ENCODE measurements around the gene ZNF263. TPM values are rescaled to one million over a fixed set of nuclear protein-coding genes. Genes with fewer than 3 reads are reported as not detected.

The ZNF263 gene
- total and polyA plus RNA-seq, 12 donors: 7.2 to 13.2 (median 9.2) TPM

DNA sequence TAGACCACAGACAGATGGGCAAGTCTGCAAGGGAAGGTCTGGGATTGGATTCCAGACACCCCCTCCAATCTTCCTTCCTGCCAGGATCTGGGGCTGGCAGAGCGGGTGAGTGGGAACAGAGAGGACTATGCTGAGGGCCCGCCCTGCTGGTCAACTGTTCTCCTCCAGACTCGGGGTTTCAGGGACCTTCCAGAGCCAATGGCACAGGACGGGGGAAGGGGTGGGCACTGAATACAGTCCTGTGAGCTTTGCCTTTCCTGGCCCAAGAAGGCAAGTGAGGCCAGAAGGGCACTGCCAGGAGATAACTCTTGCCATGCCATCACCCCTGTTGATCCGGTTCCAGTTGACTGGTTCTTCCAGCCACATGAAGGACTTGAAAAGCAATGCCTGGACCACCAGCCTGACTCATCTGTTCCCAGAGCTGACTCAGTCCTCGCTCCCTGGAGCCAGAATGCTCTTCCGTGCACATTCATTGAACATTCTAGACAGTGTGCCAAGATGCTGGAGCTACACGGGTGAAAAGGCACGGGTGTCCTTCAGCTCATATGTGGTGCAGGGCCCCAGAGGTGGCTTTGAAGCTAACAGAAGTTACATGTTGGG is 26.3 kb upstream of the ZNF263 start:
- Histone ChIP-seq H3K4me3 (peak overlapping the region in 1 of 10 donors; percentile 52), H3K4me1 (peaks cover 0 to 43% (median 0%) of the 10 kb centered on the region in 9 donors), H3K27ac (peak overlapping the region in 2 of 10 donors; percentile 58 to 89), H3K27me3 (peaks cover 0 to 28% (median 0%) of the 10 kb centered on the region in 7 donors), H3K36me3 (no peaks in the 10 kb centered on the region), H3K9me3 (no peaks in the 10 kb centered on the region)
- intact Hi-C loops (cut with DNase I): no loop called here
- TF ChIP-seq, protein P1, sequence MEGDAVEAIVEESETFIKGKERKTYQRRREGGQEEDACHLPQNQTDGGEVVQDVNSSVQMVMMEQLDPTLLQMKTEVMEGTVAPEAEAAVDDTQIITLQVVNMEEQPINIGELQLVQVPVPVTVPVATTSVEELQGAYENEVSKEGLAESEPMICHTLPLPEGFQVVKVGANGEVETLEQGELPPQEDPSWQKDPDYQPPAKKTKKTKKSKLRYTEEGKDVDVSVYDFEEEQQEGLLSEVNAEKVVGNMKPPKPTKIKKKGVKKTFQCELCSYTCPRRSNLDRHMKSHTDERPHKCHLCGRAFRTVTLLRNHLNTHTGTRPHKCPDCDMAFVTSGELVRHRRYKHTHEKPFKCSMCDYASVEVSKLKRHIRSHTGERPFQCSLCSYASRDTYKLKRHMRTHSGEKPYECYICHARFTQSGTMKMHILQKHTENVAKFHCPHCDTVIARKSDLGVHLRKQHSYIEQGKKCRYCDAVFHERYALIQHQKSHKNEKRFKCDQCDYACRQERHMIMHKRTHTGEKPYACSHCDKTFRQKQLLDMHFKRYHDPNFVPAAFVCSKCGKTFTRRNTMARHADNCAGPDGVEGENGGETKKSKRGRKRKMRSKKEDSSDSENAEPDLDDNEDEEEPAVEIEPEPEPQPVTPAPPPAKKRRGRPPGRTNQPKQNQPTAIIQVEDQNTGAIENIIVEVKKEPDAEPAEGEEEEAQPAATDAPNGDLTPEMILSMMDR (IDR thresholded peaks at IDR 0.05): no peak
- WGBS, 2 donors: 77 to 79% methylated on average over 9 of the region's 9 CpGs
- ATAC-seq (peak in 2 of 8 donors; percentile 7 to 14), DNase-seq (no peak)

GRCh38 chr16:3259836-3260235 is 23.5 kb upstream of the ZNF263 start:
- Histone ChIP-seq H3K36me3 (no peaks in the 10 kb centered on the region), H3K27me3 (peaks cover 0 to 22% (median 0%) of the 10 kb centered on the region in 7 donors), H3K4me1 (peaks cover 0 to 52% (median 5%) of the 10 kb centered on the region in 9 donors), H3K27ac (peak overlapping the region in 2 of 10 donors; percentile 58 to 89), H3K4me3 (no peak overlapping the region), H3K9me3 (peaks cover 0 to 11% (median 0%) of the 10 kb centered on the region in 11 donors)
- DNase-seq: no peak
- intact Hi-C loops (cut with DNase I): loop anchor here in 7 of 10 donors (5.0 to 10.0 kb wide), 7 partner anchors 47 to 245 kb away; partner anchors contain the start of genes CLUAP1 (in 3 of the 7), C16orf90 (in 1 of the 7), TIGD7 (in 1 of the 7) and ZNF75A (in 1 of the 7)
- ATAC-seq: no peak
- TF ChIP-seq, protein P1 (IDR thresholded peaks at IDR 0.05): no peak
- WGBS, 2 donors: 86 to 89% methylated on average over 8 of the region's 8 CpGs

- H3K4me3 ChIP-seq: peak overlapping the region in 1 of 10 donors; percentile 73
- H3K4me1 ChIP-seq: peaks cover 0 to 57% (median 14%) of the 10 kb centered on the region in 9 donors
- H3K27me3 ChIP-seq: peaks cover 0 to 6% (median 0%) of the 10 kb centered on the region in 7 donors
- peaks cover 0 to 21% (median 13%) of the 10 kb centered on the region in 9 donors for H3K36me3 ChIP-seq
- no peak for ATAC-seq
- peaks cover 0 to 36% (median 0%) of the 10 kb centered on the region in 11 donors for H3K9me3 ChIP-seq
- no peak for DNase-seq
- H3K27ac ChIP-seq: peak overlapping the region in 7 of 10 donors; percentile 98 to 100 (median 99)
- intact Hi-C loops (cut with DNase I): loop anchor here in 7 of 10 donors (2.0 to 10.0 kb wide), 9 partner anchors 28 to 242 kb away; partner anchors contain the start of genes CLUAP1 (in 3 of the 7), TIGD7 (in 2 of the 7), ZNF75A (in 2 of the 7) and C16orf90 (in 1 of the 7)
- TF ChIP-seq, protein P1 (IDR thresholded peaks at IDR 0.05): no peak
- WGBS, 2 donors: 92 to 95% methylated on average over 4 of the region's 4 CpGs
These were observed 20.8 kb upstream of the ZNF263 start for GRCh38 chr16:3262517-3262916.

- ATAC-seq (peak; percentile 92 to 97 (median 96)), DNase-seq (peak; percentile 96 to 98)
- peaks cover 0 to 55% (median 7%) of the 10 kb centered on the region in 11 donors for H3K9me3 ChIP-seq
- WGBS, 2 donors: 1 to 2% methylated on average over 77 of the region's 77 CpGs
- peak overlapping the region; percentile 90 to 100 (median 99) for H3K27ac ChIP-seq
- intact Hi-C loops (cut with DNase I): loop anchor here in 7 of 10 donors (1.0 to 10.0 kb wide), 12 partner anchors 18 to 240 kb away; partner anchors contain the start of genes CLUAP1 (in 5 of the 7), ZNF263 (in 3 of the 7), TIGD7 (in 2 of the 7) and ZNF75A (in 2 of the 7)
- H3K4me1 ChIP-seq: peaks cover 0 to 39% (median 14%) of the 10 kb centered on the region in 9 donors
- H3K27me3 ChIP-seq: no peaks in the 10 kb centered on the region
- H3K36me3 ChIP-seq: peaks cover 0 to 37% (median 20%) of the 10 kb centered on the region in 9 donors
- TF ChIP-seq, protein P1 (IDR thresholded peaks at IDR 0.05): peak in 6 of 9 donors; percentile 12 to 59 (median 42)
- peak overlapping the region; percentile 39 to 85 (median 77) for H3K4me3 ChIP-seq
These were observed 18.9 kb upstream of the ZNF263 start for GRCh38 chr16:3264137-3265036.
